H1 (cell line): ENCODE data around the gene DUSP12. TPM values are rescaled to one million over a fixed set of nuclear protein-coding genes. Genes with fewer than 3 reads are reported as not detected.

ENCODE experiments used
- BCL11A ChIP-seq, 2 experiments: IDR thresholded peaks; one replicate each; pipeline ENCODE4 v1.6.1; 2011; ENCODE audit warnings: low read depth in 2 of 2, low read length in 2 of 2, mild to moderate bottlenecking in 2 of 2
- CTBP2 ChIP-seq: IDR thresholded peaks from 2 replicates; pipeline ENCODE4 v1.7.0; 2011; ENCODE audit warnings: borderline replicate concordance, mild to moderate bottlenecking, moderate library complexity, mixed read lengths, low read length; ENCODE audit not compliant: insufficient read depth, insufficient read length
- JUN ChIP-seq: IDR thresholded peaks from 2 replicates; pipeline ENCODE4 v1.6.1; 2011; ENCODE audit warnings: low read depth, mild to moderate bottlenecking, improper control_type of control experiment, low read length
- NANOG ChIP-seq: IDR thresholded peaks from 2 replicates; pipeline ENCODE4 v1.6.1; 2011; ENCODE audit warnings: low read length, low read depth, mild to moderate bottlenecking, inconsistent platforms; ENCODE audit not compliant: insufficient read depth, poor library complexity, severe bottlenecking
- SIRT6 ChIP-seq: IDR thresholded peaks from one replicate; pipeline ENCODE4 v1.7.1; 2012; ENCODE audit warnings: low read length, inconsistent platforms
- TBP ChIP-seq: IDR thresholded peaks from 2 replicates; pipeline ENCODE4 v1.6.1; 2011; ENCODE audit warnings: low read depth, low read length, improper control_type of control experiment
- polyA plus RNA-seq, 7 experiments: library from polyadenylated mRNA; depleted of rRNA in 3 of 7; stranded (reverse) in 5 of 7; unstranded in 2 of 7; fragments of >200 nt in 5 of 7; fragments of 200-250 nt in 2 of 7; gene quantifications; 1 replicate in 5 of 7; 2 replicates in 1 of 7; 4 replicates in 1 of 7; pipeline versions ENCODE4 v1.2.1 to v1.2.3, GENCODE V29; 2011 to 2013; ENCODE audit warnings: missing spikeins in 2 of 7, mixed read lengths in 2 of 7
- total RNA-seq: library from RNA; stranded (reverse); fragmentation: NEBNext Ultra II Directional; extraction: Animal tissue kit (Norgen Biotek cat#: 25700); gene quantifications from 2 replicates; pipeline ENCODE4 v1.2.1, GENCODE V29; 2021

DUSP12 gene
- total and polyA plus RNA-seq, 2 of the 8 experiments (the other 6 are each of a cell fraction or from before 2014, with no cell fraction given): 27.6 to 33.9 TPM

- no peak for TF ChIP-seq CTBP2
- TF ChIP-seq NANOG: no peak
- TF ChIP-seq SIRT6: no peak
- no peak for TF ChIP-seq BCL11A (IDR thresholded peaks at IDR 0.05; ENCODE audit: low read depth in 2 of 2, low read length in 2 of 2)
- TF ChIP-seq JUN: no peak
- no peak for TF ChIP-seq TBP
Measured at GRCh38 chr1:161705537-161705936, 44.0 kb upstream of the DUSP12 start (continued).
